ENCODE data around the gene SVEP1.
"Not testable (repeated sequence)": the region's sequence is repeated elsewhere in the genome, so short reads cannot be mapped to it uniquely, and the experiment has no call there.

The SVEP1 gene

GRCh38 chr9:110615498-110615897 is 36.0 kb upstream of the SVEP1 start:
- no peak for TF ChIP-seq CTCF (IDR thresholded peaks at IDR 0.05; ENCODE audit: borderline replicate concordance, control extremely low read depth, extremely low read depth, insufficient read depth, missing control alignments)
- DNase-seq (ENCODE audit: low spot score): no peak
- in situ Hi-C loops (cut with MboI; ENCODE audit: low sequenced_read_pairs, unreplicated experiment): loop anchor here (25.0 kb wide), 2 partner anchors 178 to 403 kb away; partner anchors contain the start of gene C9orf152

- in situ Hi-C loops (cut with MboI; ENCODE audit: low sequenced_read_pairs, unreplicated experiment): loop anchor here (25.0 kb wide), 2 partner anchors 177 to 402 kb away; partner anchors contain the start of gene C9orf152
- DNase-seq (ENCODE audit: low spot score): not testable (repeated sequence)
These were observed 35.0 kb upstream of the SVEP1 start for GRCh38 chr9:110614576-110614975.

GRCh38 chr9:110606179-110606790 is 26.7 kb upstream of the SVEP1 start:
- TF ChIP-seq CTCF (IDR thresholded peaks at IDR 0.05; ENCODE audit: borderline replicate concordance, control extremely low read depth, extremely low read depth, insufficient read depth, missing control alignments): no peak
- no peak for DNase-seq (ENCODE audit: low spot score)
- in situ Hi-C loops (cut with MboI; ENCODE audit: low sequenced_read_pairs, unreplicated experiment): loop anchor here (25.0 kb wide), 2 partner anchors 169 to 394 kb away; partner anchors contain the start of gene C9orf152

GRCh38 chr9:110605565-110605964 is 26.0 kb upstream of the SVEP1 start:
- DNase-seq (ENCODE audit: low spot score): no peak
- no peak for TF ChIP-seq CTCF (IDR thresholded peaks at IDR 0.05; ENCODE audit: borderline replicate concordance, control extremely low read depth, extremely low read depth, insufficient read depth, missing control alignments)
- in situ Hi-C loops (cut with MboI; ENCODE audit: low sequenced_read_pairs, unreplicated experiment): loop anchor here (25.0 kb wide), 2 partner anchors 168 to 393 kb away; partner anchors contain the start of gene C9orf152

GRCh38 chr9:110604171-110604601 is 24.6 kb upstream of the SVEP1 start:
- no peak for TF ChIP-seq CTCF (IDR thresholded peaks at IDR 0.05; ENCODE audit: borderline replicate concordance, control extremely low read depth, extremely low read depth, insufficient read depth, missing control alignments)
- no peak for DNase-seq (ENCODE audit: low spot score)
- in situ Hi-C loops (cut with MboI; ENCODE audit: low sequenced_read_pairs, unreplicated experiment): loop anchor here (25.0 kb wide), 2 partner anchors 167 to 392 kb away; partner anchors contain the start of gene C9orf152

- in situ Hi-C loops (cut with MboI; ENCODE audit: low sequenced_read_pairs, unreplicated experiment): loop anchor here (25.0 kb wide), 2 partner anchors 165 to 390 kb away; partner anchors contain the start of gene C9orf152
- no peak for TF ChIP-seq CTCF (IDR thresholded peaks at IDR 0.05; ENCODE audit: borderline replicate concordance, control extremely low read depth, extremely low read depth, insufficient read depth, missing control alignments)
- DNase-seq (ENCODE audit: low spot score): no peak
These were observed 22.7 kb upstream of the SVEP1 start for GRCh38 chr9:110602281-110602680.

- TF ChIP-seq CTCF (IDR thresholded peaks at IDR 0.05; ENCODE audit: borderline replicate concordance, control extremely low read depth, extremely low read depth, insufficient read depth, missing control alignments): no peak
- in situ Hi-C loops (cut with MboI; ENCODE audit: low sequenced_read_pairs, unreplicated experiment): loop anchor here (25.0 kb wide), 2 partner anchors 164 to 389 kb away; partner anchors contain the start of gene C9orf152
- DNase-seq (ENCODE audit: low spot score): no peak
These were observed 21.6 kb upstream of the SVEP1 start for GRCh38 chr9:110601098-110601497.

All from GM13976 (cell line).